Activated T-cell treated with anti-CD3 and anti-CD28 coated beads, Interleukin-2, amount 50 U/mL, for 1 hour (primary cell): Measurements from ENCODE around the gene SCN1B.
"Not testable (repeated sequence)": the region's sequence is repeated elsewhere in the genome, so short reads cannot be mapped to it uniquely, and the experiment has no call there.

Source experiments
- DNase-seq: peaks from one replicate; pipeline ENCODE4 v3.0.0-alpha.2; 2020

Gene SCN1B

GRCh38 chr19:35038623-35039512, 8.6 kb downstream of the SCN1B start:
- no peak for DNase-seq

- DNase-seq = no peak
Observed at GRCh38 chr19:35039881-35040825, 9.9 kb downstream of the SCN1B start.

- DNase-seq = no peak
Observed at GRCh38 chr19:35040826-35041547, 10.7 kb downstream of the SCN1B start.

- DNase-seq = no peak
Observed at GRCh38 chr19:35041548-35042055, 11.3 kb downstream of the SCN1B start, which contains the start of gene HPN. Gene HPN, plus strand, starts transcription at chr19:35041721. Its CDS starts 786 bp downstream, at chr19:35042507.

- no peak for DNase-seq
Observed at GRCh38 chr19:35042056-35042730, 11.9 kb downstream of the SCN1B start.

GRCh38 chr19:35042954-35043604, 12.8 kb downstream of the SCN1B start:
- DNase-seq = no peak

GRCh38 chr19:35043906-35044305, 13.6 kb downstream of the SCN1B start:
- DNase-seq = no peak

- DNase-seq = peak; percentile 71
Observed at GRCh38 chr19:35044317-35045117, 14.2 kb downstream of the SCN1B start.

- peak; percentile 40 for DNase-seq
Observed at GRCh38 chr19:35045667-35046300, 15.5 kb downstream of the SCN1B start.

GRCh38 chr19:35046461-35046860, 16.2 kb downstream of the SCN1B start:
- DNase-seq = no peak

- DNase-seq = no peak
Observed at GRCh38 chr19:35048911-35049411, 18.7 kb downstream of the SCN1B start.

GRCh38 chr19:35049456-35049855, 19.2 kb downstream of the SCN1B start:
- DNase-seq = no peak

- not testable (repeated sequence) for DNase-seq
Observed at GRCh38 chr19:35050662-35051061, 20.4 kb downstream of the SCN1B start.

GRCh38 chr19:35051268-35051667, 21.0 kb downstream of the SCN1B start:
- not testable (repeated sequence) for DNase-seq

GRCh38 chr19:35051796-35052195, 21.5 kb downstream of the SCN1B start:
- DNase-seq = no peak

- no peak for DNase-seq
Observed at GRCh38 chr19:35052599-35053190, 22.4 kb downstream of the SCN1B start.

GRCh38 chr19:35053667-35054293, 23.5 kb downstream of the SCN1B start:
- no peak for DNase-seq

GRCh38 chr19:35054626-35055025, 24.4 kb downstream of the SCN1B start:
- DNase-seq = no peak

- no peak for DNase-seq
Observed at GRCh38 chr19:35055715-35056179, 25.5 kb downstream of the SCN1B start.
